ENCODE results near the gene ELK4.
A peak's percentile ranks its signal among the peaks of the same experiment; 100 is the strongest.

ELK4 gene

GRCh38 chr1:205594846-205595245 lies 37.0 kb downstream of the ELK4 start:
- DNase-seq, result no peak

DNA sequence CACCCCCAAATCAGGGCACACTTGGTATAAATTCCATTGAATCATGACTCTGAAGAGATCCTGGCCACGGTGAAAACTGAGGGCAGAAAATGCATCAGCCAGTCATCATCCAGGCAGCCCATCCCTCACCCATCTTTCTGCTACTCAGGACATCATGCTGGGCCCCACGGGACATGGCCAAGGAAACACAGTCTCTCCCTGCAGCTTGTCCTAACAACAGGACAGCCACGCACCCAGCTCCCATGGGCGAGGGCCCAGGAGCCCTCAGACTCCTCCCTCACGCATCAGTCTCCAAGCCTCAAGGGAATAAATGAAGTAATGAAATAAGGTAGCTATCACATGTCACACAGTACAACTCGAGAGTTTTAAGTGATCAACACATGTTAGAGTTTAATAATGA lies 37.8 kb downstream of the ELK4 start:
- no peak for DNase-seq

GRCh38 chr1:205593532-205593931 lies 38.3 kb downstream of the ELK4 start:
- no peak for DNase-seq

- no peak for DNase-seq
Observed at GRCh38 chr1:205592443-205593003, 39.3 kb downstream of the ELK4 start.

DNA sequence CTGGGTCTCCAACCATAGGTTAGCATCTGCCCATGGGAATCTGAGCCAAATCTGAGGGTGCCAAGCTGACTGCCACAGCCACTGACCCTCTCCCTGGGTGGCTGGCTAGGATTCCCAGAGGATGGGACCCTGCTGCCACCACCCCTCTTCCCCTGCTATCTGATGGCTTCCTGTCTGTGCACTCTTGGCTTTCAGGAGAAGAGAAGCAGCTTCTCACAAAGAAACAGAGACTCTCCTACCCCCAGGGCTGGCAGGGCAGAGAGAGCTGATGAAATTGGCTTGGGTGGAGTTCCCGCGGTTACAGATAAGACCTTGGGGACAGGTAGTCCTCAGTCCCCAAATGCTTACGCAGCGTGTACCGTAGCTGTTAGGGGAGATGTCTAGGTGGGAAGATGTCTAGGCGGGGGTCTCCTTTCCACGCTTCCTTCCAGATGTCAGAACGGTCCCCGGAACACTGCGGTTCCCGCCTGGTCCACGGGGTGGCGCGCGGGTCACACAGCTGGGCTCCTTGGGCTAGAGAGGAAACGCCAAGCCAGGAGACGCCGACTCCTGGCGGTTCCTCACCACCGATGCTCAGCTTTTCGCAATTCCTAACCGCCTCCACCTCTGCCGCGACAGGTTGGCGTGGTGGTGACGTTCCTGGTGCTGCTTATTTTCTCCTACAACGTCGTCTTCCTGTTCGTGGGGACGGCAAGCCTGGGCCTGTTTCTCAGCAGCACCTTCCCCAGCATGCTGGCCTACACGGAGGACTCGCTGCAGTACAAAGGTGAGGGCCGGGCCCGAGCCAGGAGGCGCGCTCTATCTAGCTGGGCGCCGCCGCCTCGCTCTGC lies 40.1 kb downstream of the ELK4 start:
- DNase-seq, result peak; percentile 41

- no peak for DNase-seq
Observed at GRCh38 chr1:205590777-205591513, 40.9 kb downstream of the ELK4 start.

DNA sequence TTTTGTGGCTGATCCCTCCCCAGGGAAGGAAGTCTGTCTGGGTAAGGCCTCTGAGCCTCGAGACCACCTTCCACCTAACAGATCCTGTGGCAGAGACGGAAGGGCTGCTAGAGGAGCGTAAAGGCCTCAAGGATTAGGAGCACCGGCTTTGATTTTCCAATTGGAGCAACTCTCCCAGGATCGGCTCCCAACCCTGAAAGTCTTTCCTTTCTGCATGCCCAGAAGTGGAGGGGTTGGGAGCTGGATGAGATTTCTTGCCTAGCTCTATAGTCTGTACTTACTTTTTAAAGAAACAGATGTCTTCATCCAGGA lies 41.4 kb downstream of the ELK4 start:
- DNase-seq, result no peak

DNA sequence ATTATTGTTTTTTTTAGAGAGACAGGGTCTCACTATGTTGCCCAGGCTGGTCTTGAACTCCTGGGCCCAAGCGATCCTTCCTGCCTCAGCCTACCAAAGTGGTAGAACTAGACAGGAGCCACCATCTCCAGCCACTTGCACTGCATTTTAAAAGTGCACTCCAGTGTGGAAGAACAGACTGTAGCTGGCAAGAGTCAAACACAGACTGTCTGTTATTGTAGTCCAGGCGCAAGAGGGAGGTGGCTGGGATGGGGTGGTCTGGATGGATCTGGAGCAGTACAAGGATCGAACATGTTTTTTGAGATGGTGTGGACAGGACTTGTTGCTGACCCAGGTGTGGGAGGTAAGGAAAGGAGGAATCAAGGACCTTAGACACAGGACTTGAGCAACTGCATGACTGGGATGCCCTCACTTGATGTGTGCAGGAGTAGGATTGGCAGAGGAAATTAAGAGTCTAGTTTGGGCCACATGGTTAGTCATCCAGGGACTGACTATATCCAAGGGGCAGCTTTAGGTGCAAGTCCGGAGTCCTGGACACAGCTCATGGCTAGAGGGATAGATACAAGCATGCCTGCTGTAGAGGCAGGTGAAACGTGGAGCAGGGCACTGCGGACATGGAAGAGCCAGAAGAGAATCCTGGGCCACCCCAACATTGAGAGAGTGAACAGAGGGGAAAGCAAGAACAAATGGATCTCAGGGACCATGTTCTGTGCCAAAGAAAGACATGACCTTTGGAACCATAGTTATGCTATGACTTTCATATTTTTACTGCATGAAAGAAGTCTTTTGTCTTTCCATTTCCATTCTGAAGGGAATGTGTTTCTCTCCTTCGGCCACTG lies 42.0 kb downstream of the ELK4 start:
- DNase-seq, result no peak

DNA sequence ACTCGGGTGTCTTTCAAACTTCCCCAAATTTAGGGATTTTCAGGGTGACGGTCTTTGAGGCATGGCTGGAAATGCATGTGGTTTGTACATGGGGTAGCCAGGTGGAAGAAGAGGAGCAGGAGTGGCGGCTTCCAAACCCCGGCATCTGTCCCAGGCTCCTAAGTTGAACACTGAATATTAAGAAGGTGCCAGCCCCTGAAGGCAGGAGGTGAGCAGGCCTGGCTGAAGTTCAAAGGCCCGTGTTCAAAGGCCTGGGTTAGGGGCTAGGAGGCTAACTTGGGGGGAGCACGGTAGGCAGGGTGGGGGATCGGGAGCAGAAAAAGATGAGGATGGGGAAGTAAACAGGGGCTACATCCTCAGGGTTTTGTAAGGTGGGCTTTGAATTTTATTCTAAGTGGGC lies 42.8 kb downstream of the ELK4 start:
- DNase-seq, result no peak

GRCh38 chr1:205588636-205589035 lies 43.2 kb downstream of the ELK4 start:
- DNase-seq, result no peak

GRCh38 chr1:205587581-205587980 lies 44.2 kb downstream of the ELK4 start:
- DNase-seq, result no peak

DNA sequence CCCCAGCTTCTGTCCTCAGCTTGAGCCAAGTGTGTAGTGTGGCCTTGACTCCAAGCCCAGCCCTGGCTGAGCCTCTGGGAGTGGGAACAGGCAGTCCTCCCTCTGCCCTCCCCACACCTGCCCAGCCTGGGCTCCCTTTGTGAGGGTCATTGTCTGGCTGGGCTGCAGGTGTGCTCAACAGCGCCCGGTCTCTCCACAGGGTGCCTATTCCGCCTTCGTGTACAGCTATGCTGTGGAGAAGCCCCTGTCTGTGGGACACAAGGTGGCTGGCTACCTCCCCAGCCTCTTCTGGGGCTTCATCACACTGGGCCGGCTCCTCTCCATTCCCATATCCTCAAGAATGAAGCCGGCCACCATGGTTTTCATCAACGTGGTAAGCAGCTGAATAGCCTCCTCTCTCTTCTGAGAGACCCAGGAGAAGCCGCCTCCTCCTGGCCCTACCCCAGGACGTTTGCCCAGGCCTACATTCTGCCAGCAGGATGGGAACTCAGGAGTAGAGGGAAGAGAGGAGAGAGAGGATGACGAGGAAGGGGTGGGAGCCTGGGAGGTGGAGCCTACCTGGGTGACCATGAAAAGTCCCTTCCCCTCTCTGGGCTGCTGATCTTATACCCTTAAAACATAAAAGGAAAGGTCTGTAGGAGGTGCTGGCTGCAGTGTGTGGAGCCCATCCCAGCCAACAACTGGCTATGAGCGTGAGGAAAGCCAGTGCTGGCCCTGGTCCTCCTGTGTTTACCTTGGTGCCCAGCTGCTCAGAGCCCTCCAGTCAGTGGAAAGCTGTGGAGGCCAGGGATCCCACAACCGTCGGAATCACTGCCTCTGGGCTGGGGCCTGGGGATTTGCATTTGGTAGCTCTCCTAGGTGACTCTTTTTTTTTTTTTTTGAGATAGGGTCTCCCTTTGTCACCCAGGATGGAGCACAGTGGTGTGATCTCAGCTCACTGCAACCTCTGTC lies 45.7 kb downstream of the ELK4 start:
- no peak for DNase-seq

DNA sequence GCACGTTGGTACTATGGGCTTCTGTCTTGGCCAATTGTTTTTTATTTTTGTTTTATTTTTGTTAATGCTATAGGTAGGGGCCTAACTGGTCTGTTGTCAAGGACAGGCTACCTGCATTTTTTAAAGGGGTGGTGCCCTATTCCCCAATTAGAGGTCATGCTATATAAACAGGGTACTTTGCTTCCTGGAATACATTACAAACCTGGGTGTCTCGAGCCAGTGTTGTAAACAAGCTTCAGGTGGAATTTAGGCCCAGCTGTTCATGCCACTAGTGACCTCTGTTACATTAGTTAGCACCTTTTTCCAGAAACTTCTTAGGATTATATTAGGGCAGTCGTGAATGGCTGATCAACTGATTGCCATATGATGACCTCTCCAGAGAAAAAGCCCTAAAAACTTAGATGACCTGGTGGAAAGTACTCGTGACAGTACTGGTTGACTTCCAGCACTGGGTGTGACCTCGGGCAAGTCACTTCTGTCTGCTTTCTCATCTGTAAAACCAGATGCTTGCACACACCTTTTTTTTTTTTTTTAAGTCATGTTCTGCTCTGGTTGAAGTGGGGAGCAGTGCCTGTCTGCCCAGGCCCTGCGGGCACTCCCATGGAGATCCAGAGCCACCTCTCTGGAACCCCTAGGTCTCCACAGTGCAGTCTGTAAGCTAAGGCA lies 46.5 kb downstream of the ELK4 start:
- DNase-seq, result no peak

DNA sequence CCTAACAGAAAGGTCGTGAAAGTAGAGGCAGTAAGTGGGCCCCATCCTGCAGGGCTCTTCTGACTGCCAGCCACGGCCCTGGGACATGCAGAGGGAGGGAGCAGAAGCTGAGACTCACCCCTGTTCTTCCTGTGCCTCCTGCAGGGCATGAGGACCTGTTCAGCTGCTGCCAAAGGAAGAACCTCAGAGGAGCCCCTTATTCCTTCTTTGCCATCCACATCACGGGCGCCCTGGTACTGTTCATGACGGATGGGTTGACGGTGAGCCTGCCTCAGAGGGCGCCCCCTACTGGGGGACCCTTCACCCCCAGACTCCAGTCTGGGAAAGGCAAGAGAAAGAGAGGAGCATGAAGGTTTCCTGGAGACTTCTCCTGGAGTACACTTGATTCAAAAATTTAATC lies 47.1 kb downstream of the ELK4 start:
- DNase-seq, result no peak

GRCh38 chr1:205583461-205584130 lies 48.2 kb downstream of the ELK4 start:
- no peak for DNase-seq

GRCh38 chr1:205582471-205583291 lies 49.1 kb downstream of the ELK4 start:
- DNase-seq, result no peak

- DNase-seq, result no peak
Observed at GRCh38 chr1:205582046-205582445, 49.8 kb downstream of the ELK4 start.

- no peak for DNase-seq
Observed at GRCh38 chr1:205581321-205581980, 50.4 kb downstream of the ELK4 start.

DNA sequence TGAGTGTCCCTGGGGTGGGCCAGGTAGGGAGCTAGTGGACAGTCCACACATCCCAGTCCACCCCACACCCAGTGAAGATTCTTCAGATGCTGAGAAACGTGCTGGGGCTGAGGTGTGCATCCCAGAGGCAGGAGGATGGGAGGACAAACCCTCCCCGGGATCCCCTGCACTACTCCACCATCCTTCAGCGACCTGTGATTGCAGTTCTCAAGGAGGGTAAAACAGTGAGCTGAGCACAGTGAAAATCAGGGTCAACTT lies 51.0 kb downstream of the ELK4 start:
- DNase-seq, result no peak
